Urinary bladder (tissue), 4 donors: Measurements from ENCODE around the gene TLK2. TPM values are rescaled to one million over a fixed set of nuclear protein-coding genes. Genes with fewer than 3 reads are reported as not detected.
"Not testable (repeated sequence)": the region's sequence is repeated elsewhere in the genome, so short reads cannot be mapped to it uniquely, and the experiment has no call there.

Experiments
- DNase-seq: peaks from one replicate; pipeline ENCODE4 v3.0.0-alpha.2; 2015; ENCODE audit errors: extremely low spot score
- H3K27ac ChIP-seq: one replicate; pipeline ENCODE4 v1.5.1; 2013; ENCODE audit warnings: low read depth, mild to moderate bottlenecking, moderate library complexity
- H3K36me3 ChIP-seq: one replicate; pipeline ENCODE4 v1.6.1; 2013; ENCODE audit warnings: mild to moderate bottlenecking, moderate library complexity; ENCODE audit not compliant: insufficient read depth
- H3K4me1 ChIP-seq: one replicate; pipeline ENCODE4 v1.6.1; 2013; ENCODE audit warnings: mild to moderate bottlenecking, moderate library complexity; ENCODE audit not compliant: insufficient read depth
- H3K4me3 ChIP-seq: one replicate; pipeline ENCODE4 v1.5.1; 2013; ENCODE audit warnings: low read depth, low read length
- WGBS: extraction: QIAGEN DNeasy Blood & Tissue Kit; methylation state at CpG from one replicate; pipeline ENCODE4 v1.1.7; 2013; 5-methylcytosine and 5-hydroxymethylcytosine counted together
- polyA plus RNA-seq: library from polyadenylated mRNA; stranded (reverse); fragments of 200-250 nt; gene quantifications from one replicate; pipeline ENCODE4 v1.2.3, GENCODE V29; 2013
- total RNA-seq: library from RNA; depleted of rRNA; stranded (reverse); fragments of >200 nt; gene quantifications from one replicate; pipeline ENCODE4 v1.2.3, GENCODE V29; 2014
- donor health status: healthy with polysubstance abuse.
- donor health status: healthy.

Gene TLK2
- total RNA-seq (87.3 TPM), polyA plus RNA-seq (20.1 TPM)

GRCh38 chr17:62478424-62478879, at the start of gene TLK2:
TSS of gene TLK2 (plus strand) at chr17:62478825. CDS start at chr17:62481126, 2,301 bp downstream.
- H3K4me1 ChIP-seq: no peaks in the 10 kb centered on the region
- H3K36me3 ChIP-seq: no peaks in the 10 kb centered on the region
- WGBS: under 1% methylated on average over 57 of the region's 59 CpGs
- peak within 1 kb of the TSS; percentile 71 for H3K4me3 ChIP-seq
- peak within 1 kb of the TSS; percentile 96 for H3K27ac ChIP-seq
- DNase-seq: peak; percentile 25

GRCh38 chr17:62435251-62435650, 43.4 kb upstream of the TLK2 start:
- H3K27ac ChIP-seq, H3K4me3 ChIP-seq, H3K4me1 ChIP-seq, DNase-seq, H3K36me3 ChIP-seq: not testable (repeated sequence)
- 93% methylated on average over 4 of the region's 4 CpGs for WGBS

- WGBS: 97% methylated on average over 6 of the region's 6 CpGs
- H3K4me3 ChIP-seq, H3K27ac ChIP-seq, H3K36me3 ChIP-seq, H3K4me1 ChIP-seq, DNase-seq: not testable (repeated sequence)
These were observed 37.4 kb upstream of the TLK2 start for GRCh38 chr17:62441181-62441580.

- Histone ChIP-seq H3K27ac (no peak overlapping the region), H3K36me3 (peaks cover 8% of the 10 kb centered on the region), H3K4me3 (no peak overlapping the region), H3K4me1 (no peaks in the 10 kb centered on the region)
- no peak for DNase-seq
- whole genome bisulfite sequencing: 96% methylated on average over 4 of the region's 4 CpGs
These were observed 34.6 kb upstream of the TLK2 start for GRCh38 chr17:62444063-62444462.

GRCh38 chr17:62445791-62446190, 32.8 kb upstream of the TLK2 start:
- not testable (repeated sequence) for DNase-seq, H3K4me1 ChIP-seq, H3K4me3 ChIP-seq, H3K27ac ChIP-seq, H3K36me3 ChIP-seq
- 87% methylated on average over 4 of the region's 4 CpGs for WGBS

GRCh38 chr17:62452195-62452594, 26.4 kb upstream of the TLK2 start:
- H3K27ac ChIP-seq, H3K4me3 ChIP-seq, H3K36me3 ChIP-seq, DNase-seq, H3K4me1 ChIP-seq: not testable (repeated sequence)
- 91% methylated on average over 4 of the region's 4 CpGs for WGBS

GRCh38 chr17:62453041-62453440, 25.6 kb upstream of the TLK2 start:
- not testable (repeated sequence) for H3K4me3 ChIP-seq, H3K36me3 ChIP-seq, H3K4me1 ChIP-seq, H3K27ac ChIP-seq, DNase-seq
- 74% methylated on average over 5 of the region's 5 CpGs for WGBS

- not testable (repeated sequence) for H3K36me3 ChIP-seq, H3K4me1 ChIP-seq, H3K27ac ChIP-seq, H3K4me3 ChIP-seq, DNase-seq
- 91% methylated on average over 4 of the region's 4 CpGs for WGBS
These were observed 25.0 kb upstream of the TLK2 start for GRCh38 chr17:62453656-62454055.

GRCh38 chr17:62454111-62454510, 24.5 kb upstream of the TLK2 start:
- H3K4me3 ChIP-seq, H3K27ac ChIP-seq, DNase-seq, H3K4me1 ChIP-seq, H3K36me3 ChIP-seq: not testable (repeated sequence)
- WGBS: 77% methylated on average over 3 of the region's 3 CpGs

GRCh38 chr17:62456016-62456415, 22.6 kb upstream of the TLK2 start:
- no peak overlapping the region for H3K4me3 ChIP-seq
- no peak for DNase-seq
- WGBS: 91% methylated on average over 7 of the region's 7 CpGs

GRCh38 chr17:62458483-62458882, 20.1 kb upstream of the TLK2 start:
- H3K36me3 ChIP-seq, H3K4me3 ChIP-seq, H3K27ac ChIP-seq, H3K4me1 ChIP-seq, DNase-seq: not testable (repeated sequence)
- WGBS: 82% methylated on average over 10 of the region's 10 CpGs

More at GRCh38 chr17:62456016-62456415, 22.6 kb upstream of the TLK2 start:
- H3K36me3 ChIP-seq: no peaks in the 10 kb centered on the region
- no peaks in the 10 kb centered on the region for H3K4me1 ChIP-seq
- no peak overlapping the region for H3K27ac ChIP-seq

GRCh38 chr17:62464422-62464821, 14.2 kb upstream of the TLK2 start:
- DNase-seq, H3K4me1 ChIP-seq, H3K36me3 ChIP-seq, H3K4me3 ChIP-seq, H3K27ac ChIP-seq: not testable (repeated sequence)
- 77% methylated on average over 3 of the region's 3 CpGs for WGBS

- H3K27ac ChIP-seq, H3K4me1 ChIP-seq, DNase-seq, H3K36me3 ChIP-seq, H3K4me3 ChIP-seq: not testable (repeated sequence)
- WGBS: 97% methylated on average over 7 of the region's 7 CpGs
These were observed 13.4 kb upstream of the TLK2 start for GRCh38 chr17:62465271-62465670.

GRCh38 chr17:62470666-62471379, 7.8 kb upstream of the TLK2 start:
- not testable (repeated sequence) for H3K36me3 ChIP-seq, H3K27ac ChIP-seq, H3K4me3 ChIP-seq, H3K4me1 ChIP-seq
- WGBS: 46% methylated on average over 6 of the region's 8 CpGs
- DNase-seq: peak; percentile 35
